ENCODE measurements around the gene A3GALT2. TPM values are rescaled to one million over a fixed set of nuclear protein-coding genes. Genes with fewer than 3 reads are reported as not detected.

Gene A3GALT2
- total and polyA plus RNA-seq, 9 of the 15 experiments (the other 6 are each of a cell fraction or from before 2014, with no cell fraction given), result not detected

- Histone ChIP-seq H3K4me3 (no peak overlapping the region), H4K20me1 (replicated peaks; ENCODE audit: control insufficient read depth, insufficient read depth, low read length) (peaks cover 14% of the 10 kb centered on the region; the same call in 1 of the 2 replicates), H3K36me3 (ENCODE audit: control insufficient read depth, insufficient read depth, low read length) (no peaks in the 10 kb centered on the region), H3K27ac (ENCODE audit: extremely low read depth, low read depth, low read length) (no peak overlapping the region), H3K27me3 (ENCODE audit: control insufficient read depth in 2 of 2, insufficient read depth in 2 of 2, low read length in 2 of 2) (peaks cover 0 to 37% of the 10 kb centered on the region in 2 experiments; a peak in 4 of 5 replicates), H2AFZ (ENCODE audit: low read depth, low read length) (no peak overlapping the region), H3K79me2 (ENCODE audit: control insufficient read depth, insufficient read depth, low read length) (no peaks in the 10 kb centered on the region), H3K9me1 (ENCODE audit: control insufficient read depth, insufficient read depth, low read length) (no peaks in the 10 kb centered on the region), H3K4me1 (replicated peaks in 1 of 2; ENCODE audit: control insufficient read depth in 2 of 2, insufficient read depth in 2 of 2, low read length in 2 of 2) (no peaks in the 10 kb centered on the region), H3K4me2 (ENCODE audit: insufficient read depth, low read length) (no peak overlapping the region), H3K9me3 (replicated peaks; ENCODE audit: control insufficient read depth, insufficient read depth, low read depth, low read length) (no peaks in the 10 kb centered on the region), H3K9ac (ENCODE audit: insufficient read depth in 1 of 2, low read depth in 2 of 2, low read length in 2 of 2) (no peak overlapping the region)
- ChIA-PET POLR2A (interaction anchor here (0.5 to 0.6 kb wide), 2 partner anchors 14 to 476 kb away, joined by 3 to 4 read pairs; no protein-coding TSS in a partner anchor), CTCF (ENCODE audit: low intra/inter-chr PET ratio) (no interaction called here)
- BruUV-seq (replicated peaks), result no TSS peak
- ATAC-seq, result no peak
- intact Hi-C loops (cut with micrococcal nuclease) (no loop called here), in situ Hi-C loops (cut with MboI) (no loop called here)
- DNase-seq (ENCODE audit: extremely low read depth in 1 of 4, low spot score in 3 of 4), result no peak
- no peak for FAIRE-seq
- 1% methylated on average over 5 of the region's 5 CpGs for WGBS (ENCODE audit: insufficient coverage, low coverage, missing lambda C conversion rate)
- TF ChIP-seq SMC3 (conservative IDR thresholded peaks at IDR 0.05; ENCODE audit: insufficient read depth, low read depth, low read length), result no peak
- no peak for TF ChIP-seq HNRNPK (IDR thresholded peaks at IDR 0.05; ENCODE audit: low read depth, low read length, poor library complexity, severe bottlenecking)
- no peak for TF ChIP-seq THRAP3 (IDR thresholded peaks at IDR 0.05; ENCODE audit: borderline replicate concordance)
- no peak for TF ChIP-seq ZNF408 (CRISPR knock-in tag; IDR thresholded peaks at IDR 0.05; ENCODE audit: low read depth)
- no peak for TF ChIP-seq FOXK2 (conservative IDR thresholded peaks at IDR 0.05 in 1 of 2, IDR thresholded peaks at IDR 0.05 in 1 of 2; ENCODE audit: low read depth in 2 of 2)
- no peak for TF ChIP-seq CEBPG (CRISPR knock-in tag; IDR thresholded peaks at IDR 0.05)
- TF ChIP-seq CEBPG (tag; conservative IDR thresholded peaks at IDR 0.05 in 1 of 2, IDR thresholded peaks at IDR 0.05 in 1 of 2), result no peak
- no peak for TF ChIP-seq RNF219 (CRISPR knock-in tag; IDR thresholded peaks at IDR 0.05)
- no peak for TF ChIP-seq CREB3 (tag; conservative IDR thresholded peaks at IDR 0.05; ENCODE audit: low read depth)
- TF ChIP-seq E2F5 (CRISPR knock-in tag; IDR thresholded peaks at IDR 0.05), result no peak
- TF ChIP-seq FOXA3 (CRISPR knock-in tag; conservative IDR thresholded peaks at IDR 0.05 in 1 of 2, IDR thresholded peaks at IDR 0.05 in 1 of 2), result no peak
- no peak for TF ChIP-seq POLR2A (conservative IDR thresholded peaks at IDR 0.05)
- no peak for TF ChIP-seq TCFL5 (CRISPR knock-in tag; conservative IDR thresholded peaks at IDR 0.05)
Measured at GRCh38 chr1:33269621-33270020, 51.3 kb downstream of the A3GALT2 start.
